ENCODE results near the gene CCDC180.

The CCDC180 gene

DNA sequence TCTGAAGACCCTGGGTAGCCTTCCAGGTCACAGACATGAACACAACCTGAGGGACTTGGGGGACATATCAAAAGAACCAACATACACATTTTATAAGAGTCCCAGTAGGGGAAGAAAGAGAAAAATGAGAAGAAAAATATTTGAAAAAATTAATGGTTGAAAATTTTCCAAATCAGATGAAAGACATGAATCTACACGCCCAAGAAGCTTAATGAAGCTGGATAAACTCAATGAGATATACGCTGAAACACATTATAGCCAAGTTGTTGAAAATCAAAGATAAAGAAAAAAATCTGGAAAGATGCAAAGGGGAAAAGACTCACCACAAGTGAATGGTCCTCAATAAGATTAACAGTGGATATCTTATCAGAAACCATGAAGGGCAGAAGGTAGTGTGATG is 9.6 kb upstream of the CCDC180 start:
- ChIA-PET POLR2A (no interaction called here), CTCF (no interaction called here)

DNA sequence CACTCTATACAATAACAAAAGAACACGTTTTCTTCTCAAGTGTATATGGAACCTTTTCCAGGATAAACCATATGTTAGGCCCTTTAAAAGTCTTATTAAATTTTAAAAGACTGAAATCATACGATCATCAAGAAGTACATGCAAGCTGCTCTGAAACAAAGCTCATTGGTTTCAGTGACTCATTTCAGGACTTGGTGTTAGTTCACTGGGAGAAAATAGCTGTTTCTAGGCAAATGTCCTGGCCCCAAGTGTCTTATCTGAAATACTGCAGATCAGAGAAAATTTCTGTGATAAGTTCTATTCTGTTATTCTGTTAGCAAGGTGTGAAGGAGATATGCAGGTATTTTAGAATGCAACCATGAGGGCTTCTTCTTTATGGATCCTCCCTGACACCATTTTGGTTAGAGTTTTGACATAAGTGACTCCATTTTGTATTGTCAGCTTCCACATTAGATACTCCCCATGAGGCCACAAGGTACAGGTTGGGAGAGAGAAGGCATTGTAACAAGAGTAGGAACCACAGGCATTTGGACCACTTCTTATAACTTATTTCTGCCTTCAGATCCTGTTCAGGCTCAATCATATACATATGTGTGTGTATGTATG is 7.5 kb upstream of the CCDC180 start:
- no peak for DNase-seq (ENCODE audit: low read depth, low spot score)
- TF ChIP-seq, protein P1, sequence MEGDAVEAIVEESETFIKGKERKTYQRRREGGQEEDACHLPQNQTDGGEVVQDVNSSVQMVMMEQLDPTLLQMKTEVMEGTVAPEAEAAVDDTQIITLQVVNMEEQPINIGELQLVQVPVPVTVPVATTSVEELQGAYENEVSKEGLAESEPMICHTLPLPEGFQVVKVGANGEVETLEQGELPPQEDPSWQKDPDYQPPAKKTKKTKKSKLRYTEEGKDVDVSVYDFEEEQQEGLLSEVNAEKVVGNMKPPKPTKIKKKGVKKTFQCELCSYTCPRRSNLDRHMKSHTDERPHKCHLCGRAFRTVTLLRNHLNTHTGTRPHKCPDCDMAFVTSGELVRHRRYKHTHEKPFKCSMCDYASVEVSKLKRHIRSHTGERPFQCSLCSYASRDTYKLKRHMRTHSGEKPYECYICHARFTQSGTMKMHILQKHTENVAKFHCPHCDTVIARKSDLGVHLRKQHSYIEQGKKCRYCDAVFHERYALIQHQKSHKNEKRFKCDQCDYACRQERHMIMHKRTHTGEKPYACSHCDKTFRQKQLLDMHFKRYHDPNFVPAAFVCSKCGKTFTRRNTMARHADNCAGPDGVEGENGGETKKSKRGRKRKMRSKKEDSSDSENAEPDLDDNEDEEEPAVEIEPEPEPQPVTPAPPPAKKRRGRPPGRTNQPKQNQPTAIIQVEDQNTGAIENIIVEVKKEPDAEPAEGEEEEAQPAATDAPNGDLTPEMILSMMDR (IDR thresholded peaks at IDR 0.05; ENCODE audit: insufficient read depth, low read length, missing control alignments): no peak
- CTCF ChIA-PET: no interaction called here
- no peak overlapping the region for H3K4me3 ChIP-seq (ENCODE audit: low read depth, low read length)
- POLR2A ChIA-PET: interaction anchor here (0.6 kb wide), 1 partner anchor 425 kb away, joined by 3 read pairs; no protein-coding TSS in a partner anchor

More for the DNA sequence above, 9.6 kb upstream of the CCDC180 start:
- TF ChIP-seq, protein P1 (IDR thresholded peaks at IDR 0.05; ENCODE audit: insufficient read depth, low read length, missing control alignments): no peak
- no peak overlapping the region for H3K4me3 ChIP-seq (ENCODE audit: low read depth, low read length)
- no peak for DNase-seq (ENCODE audit: low read depth, low spot score)

DNA sequence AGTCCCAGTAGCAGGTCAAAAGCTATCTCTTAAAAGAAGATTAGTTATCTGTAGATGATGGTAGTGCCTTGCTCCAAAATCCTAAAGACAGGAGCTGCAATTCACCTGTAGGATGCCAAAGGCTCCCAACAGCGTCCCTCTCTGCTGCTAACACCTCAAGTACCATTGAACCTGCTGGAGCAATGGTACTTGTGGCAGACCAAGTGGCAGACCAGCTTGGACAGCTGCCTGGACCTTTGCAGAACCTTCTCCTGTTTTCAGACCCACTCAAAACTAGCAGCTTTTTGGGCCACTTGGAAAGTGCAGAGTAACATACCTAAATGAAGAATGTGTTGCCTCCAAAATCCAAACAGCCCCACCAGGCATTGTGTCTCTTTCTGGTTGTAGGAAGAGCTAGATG is 6.9 kb upstream of the CCDC180 start:
- CTCF ChIA-PET: no interaction called here
- TF ChIP-seq, protein P1 (IDR thresholded peaks at IDR 0.05; ENCODE audit: insufficient read depth, low read length, missing control alignments): no peak
- DNase-seq (ENCODE audit: low read depth, low spot score): no peak
- POLR2A ChIA-PET: no interaction called here
- no peak overlapping the region for H3K4me3 ChIP-seq (ENCODE audit: low read depth, low read length)

DNA sequence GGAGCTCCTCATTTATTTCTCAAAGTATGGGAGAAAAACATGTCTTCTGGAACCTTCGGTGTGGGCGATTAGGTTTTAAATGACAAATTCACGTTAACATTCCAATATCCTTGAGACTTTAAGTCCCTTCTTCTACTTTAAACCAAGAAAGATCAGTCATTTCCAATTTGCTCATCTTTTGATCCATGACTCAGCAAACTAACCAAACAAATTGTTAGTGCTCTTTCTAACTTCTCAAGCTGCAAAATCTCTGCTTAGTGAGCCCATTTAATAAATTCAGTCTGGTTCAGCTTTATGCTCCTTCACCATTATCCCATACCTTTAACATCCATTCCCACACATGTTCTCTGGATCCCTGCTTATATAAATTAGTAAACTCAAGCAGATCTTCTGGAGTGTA is 5.5 kb upstream of the CCDC180 start:
- no peak for DNase-seq (ENCODE audit: low read depth, low spot score)
- H3K4me3 ChIP-seq (ENCODE audit: low read depth, low read length): no peak overlapping the region
- ChIA-PET CTCF (interaction anchor here (0.7 kb wide), 1 partner anchor 18 kb away, joined by 3 read pairs; no protein-coding TSS in a partner anchor), POLR2A (no interaction called here)
- TF ChIP-seq, protein P1 (IDR thresholded peaks at IDR 0.05; ENCODE audit: insufficient read depth, low read length, missing control alignments): no peak

DNA sequence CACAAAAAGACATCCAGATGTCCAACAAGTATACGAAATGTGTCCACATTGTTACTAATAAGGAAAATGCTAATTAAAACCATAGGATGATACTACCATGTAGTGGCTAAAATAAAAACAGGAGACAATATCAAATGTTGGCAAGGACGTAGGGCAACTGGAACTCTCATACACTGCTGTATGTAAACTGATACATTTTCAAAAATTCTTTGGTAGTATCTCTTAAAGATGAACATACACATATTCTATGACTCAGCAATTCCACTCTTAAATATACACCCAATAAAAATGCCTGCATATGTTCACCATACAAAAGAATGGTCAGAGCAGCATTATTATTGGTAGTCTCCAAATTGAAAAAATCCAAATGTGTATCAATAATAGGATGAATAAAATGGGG is 2.9 kb upstream of the CCDC180 start:
- H3K4me3 ChIP-seq (ENCODE audit: low read depth, low read length): no peak overlapping the region
- TF ChIP-seq, protein P1 (IDR thresholded peaks at IDR 0.05; ENCODE audit: insufficient read depth, low read length, missing control alignments): no peak
- POLR2A ChIA-PET: no interaction called here
- DNase-seq (ENCODE audit: low read depth, low spot score): no peak
- CTCF ChIA-PET: no interaction called here

DNA sequence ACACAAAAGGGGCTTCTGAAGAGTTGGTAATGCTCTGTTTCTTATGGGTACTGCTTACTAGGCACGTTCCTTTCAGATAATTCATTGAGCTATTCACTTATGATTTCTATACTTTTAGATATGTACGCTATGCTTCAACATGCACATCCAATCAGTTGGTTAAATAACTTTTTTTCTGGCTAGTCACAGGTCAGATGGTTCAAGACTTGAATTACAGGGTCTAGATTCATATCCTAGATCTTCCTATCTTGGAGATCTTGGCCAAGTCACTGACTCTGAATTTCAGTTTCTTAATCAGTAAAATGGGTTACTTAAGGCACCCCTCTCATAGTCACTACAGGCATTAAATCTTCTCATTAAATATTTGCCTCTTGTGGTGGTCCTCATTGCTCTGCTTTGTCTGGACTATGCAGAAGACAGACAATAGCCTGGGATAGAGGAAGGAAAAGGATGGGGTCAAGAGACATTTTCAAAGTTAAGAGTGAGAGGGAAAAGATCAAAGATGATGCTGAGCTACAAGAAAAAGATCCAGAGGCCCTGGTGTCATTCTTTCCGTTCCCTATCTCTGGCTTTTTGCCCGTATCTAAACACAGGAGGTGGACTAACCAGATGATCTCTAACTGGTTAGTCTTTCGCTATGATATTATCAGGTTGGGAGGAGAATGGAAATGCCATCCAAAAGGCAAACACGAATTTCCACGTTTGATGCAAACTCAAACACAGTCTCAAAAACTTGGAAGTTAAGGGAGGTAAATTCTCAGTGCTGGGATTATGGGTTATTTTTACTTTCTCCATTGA is 1.8 kb upstream of the CCDC180 start:
- no peak for DNase-seq (ENCODE audit: low read depth, low spot score)
- no peak overlapping the region for H3K4me3 ChIP-seq (ENCODE audit: low read depth, low read length)
- CTCF ChIA-PET: no interaction called here
- TF ChIP-seq, protein P1 (IDR thresholded peaks at IDR 0.05; ENCODE audit: insufficient read depth, low read length, missing control alignments): no peak
- POLR2A ChIA-PET: no interaction called here
